Uterus (tissue), 4 donors: ENCODE data around the gene ARHGEF16. TPM values are rescaled to one million over a fixed set of nuclear protein-coding genes. Genes with fewer than 3 reads are reported as not detected.

Source experiments
- DNase-seq, 2 donors: peaks; one replicate each; pipeline ENCODE4 v3.0.0-alpha.2; 2019 to 2020
- H3K27ac ChIP-seq, 2 donors: fragments of 200-600 bp; sonication (generic); 1 replicate in 1 of 2; 2 replicates in 1 of 2; pipeline ENCODE4 v1.5.1; 2016 to 2018
- H3K27me3 ChIP-seq, 2 donors: fragments of 200-600 bp; sonication (generic); one replicate each; pipeline ENCODE4 v1.5.1; 2018 to 2019; ENCODE audit warnings: control low read depth in 1 of 2
- H3K36me3 ChIP-seq, 2 donors: fragments of 200-600 bp; sonication (generic); one replicate each; pipeline ENCODE4 v1.5.1; 2019; ENCODE audit warnings: control low read depth in 1 of 2
- H3K4me1 ChIP-seq, 2 donors: fragments of 200-600 bp; sonication (generic); one replicate each; pipeline ENCODE4 v1.5.1; 2018 to 2019; ENCODE audit warnings: control low read depth in 1 of 2
- H3K4me3 ChIP-seq, 2 donors: fragments of 200-600 bp; sonication (generic); 1 replicate in 1 of 2; 2 replicates in 1 of 2; pipeline ENCODE4 v1.5.1; 2018 to 2019; ENCODE audit warnings: mild to moderate bottlenecking in 1 of 2
- H3K9me3 ChIP-seq, 2 donors: fragments of 200-600 bp; sonication (generic); one replicate each; pipeline ENCODE4 v1.5.1; 2019; ENCODE audit warnings: control low read depth in 1 of 2
- POLR2A ChIP-seq, 2 donors: fragments of 450-650 bp; IDR thresholded peaks; one replicate each; pipeline ENCODE4 v1.6.1; 2016; ENCODE audit warnings: antibody characterized with exemption in 2 of 2, mild to moderate bottlenecking in 1 of 2, moderate library complexity in 1 of 2
- intact Hi-C: fragments of 100-400 bp; cut with DNase I; formaldehyde crosslinking; loops from one replicate; pipeline ENCODE4 v1.15.1; 2023; ENCODE audit warnings: low total_unique reads
- total RNA-seq, 4 donors: library from RNA; depleted of rRNA in 3 of 4; stranded (reverse); fragments of >200 nt in 3 of 4; gene quantifications; one replicate each; pipeline versions ENCODE4 v1.1.0 to v1.2.4, GENCODE V29; 2014 to 2023
- TF ChIP-seq, protein P1 (sequence below), 4 experiments: fragments of 200-600 bp in 2 of 4; fragments of 450-650 bp in 2 of 4; sonication (generic) in 2 of 4; IDR thresholded peaks; one replicate each; pipeline ENCODE4 v1.5.1; 2016 to 2019; ENCODE audit warnings: antibody characterized with exemption in 4 of 4, mild to moderate bottlenecking in 2 of 4, moderate library complexity in 1 of 4
- donor health status: DM: yes; HTN: yes; CAD: no.

The ARHGEF16 gene
- total RNA-seq, 4 donors from 2014 or later, result 0.29 to 2.3 (median 1.2) TPM; not detected in 1

DNA sequence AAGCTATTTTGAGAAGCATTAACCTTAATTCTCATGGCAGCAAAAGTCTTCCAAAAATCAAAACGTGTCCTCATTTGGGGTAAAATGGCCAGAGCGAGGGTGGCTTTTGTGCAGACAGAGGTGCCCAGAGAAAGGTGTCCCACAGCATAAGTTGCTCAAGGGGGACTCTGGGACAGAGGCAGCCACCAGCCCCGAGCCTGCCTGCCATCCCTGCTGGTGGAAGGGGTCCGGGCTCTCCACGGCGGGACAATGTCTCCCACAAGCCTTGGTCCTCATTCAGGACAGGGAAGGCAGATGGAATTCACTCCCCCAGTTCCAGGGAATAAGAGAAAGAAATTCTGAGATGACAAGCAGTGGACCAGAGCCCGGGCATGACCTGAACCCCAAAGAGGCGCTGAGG, 12.6 kb upstream of the ARHGEF16 start:
- H3K27ac ChIP-seq, result no peak overlapping the region
- H3K4me1 ChIP-seq, result no peaks in the 10 kb centered on the region
- no peak for DNase-seq
- H3K9me3 ChIP-seq, result no peaks in the 10 kb centered on the region
- TF ChIP-seq POLR2A (IDR thresholded peaks at IDR 0.05), result no peak
- TF ChIP-seq, protein P1, sequence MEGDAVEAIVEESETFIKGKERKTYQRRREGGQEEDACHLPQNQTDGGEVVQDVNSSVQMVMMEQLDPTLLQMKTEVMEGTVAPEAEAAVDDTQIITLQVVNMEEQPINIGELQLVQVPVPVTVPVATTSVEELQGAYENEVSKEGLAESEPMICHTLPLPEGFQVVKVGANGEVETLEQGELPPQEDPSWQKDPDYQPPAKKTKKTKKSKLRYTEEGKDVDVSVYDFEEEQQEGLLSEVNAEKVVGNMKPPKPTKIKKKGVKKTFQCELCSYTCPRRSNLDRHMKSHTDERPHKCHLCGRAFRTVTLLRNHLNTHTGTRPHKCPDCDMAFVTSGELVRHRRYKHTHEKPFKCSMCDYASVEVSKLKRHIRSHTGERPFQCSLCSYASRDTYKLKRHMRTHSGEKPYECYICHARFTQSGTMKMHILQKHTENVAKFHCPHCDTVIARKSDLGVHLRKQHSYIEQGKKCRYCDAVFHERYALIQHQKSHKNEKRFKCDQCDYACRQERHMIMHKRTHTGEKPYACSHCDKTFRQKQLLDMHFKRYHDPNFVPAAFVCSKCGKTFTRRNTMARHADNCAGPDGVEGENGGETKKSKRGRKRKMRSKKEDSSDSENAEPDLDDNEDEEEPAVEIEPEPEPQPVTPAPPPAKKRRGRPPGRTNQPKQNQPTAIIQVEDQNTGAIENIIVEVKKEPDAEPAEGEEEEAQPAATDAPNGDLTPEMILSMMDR (IDR thresholded peaks at IDR 0.05), result no peak
- H3K4me3 ChIP-seq, result no peak overlapping the region
- intact Hi-C loops, result no loop called here
- no peaks in the 10 kb centered on the region for H3K36me3 ChIP-seq
- no peaks in the 10 kb centered on the region for H3K27me3 ChIP-seq

DNA sequence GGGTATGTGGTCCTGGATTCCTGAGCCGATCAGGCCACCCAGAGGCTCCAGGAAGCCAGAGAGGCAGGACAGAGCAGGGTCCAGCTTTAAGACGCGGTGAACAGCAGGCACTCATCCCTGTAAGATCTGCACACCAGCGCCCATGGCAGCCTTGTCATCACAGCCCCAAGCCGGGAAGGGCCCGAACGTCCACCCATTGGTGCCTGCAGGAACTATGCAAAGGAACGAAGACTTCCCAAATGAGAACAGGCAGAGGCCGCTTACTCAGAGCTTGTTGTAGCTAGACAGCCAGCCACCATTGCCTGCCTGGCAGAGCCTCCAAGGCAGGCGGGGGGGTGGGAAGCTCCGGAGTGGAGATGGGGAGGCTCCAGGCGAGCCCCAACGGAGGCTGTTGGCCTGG, 12.1 kb upstream of the ARHGEF16 start:
- Histone ChIP-seq H3K36me3 (no peaks in the 10 kb centered on the region), H3K27me3 (no peaks in the 10 kb centered on the region), H3K4me3 (no peak overlapping the region), H3K9me3 (no peaks in the 10 kb centered on the region), H3K4me1 (no peaks in the 10 kb centered on the region), H3K27ac (no peak overlapping the region)
- DNase-seq, result no peak
- TF ChIP-seq POLR2A (IDR thresholded peaks at IDR 0.05), result no peak
- TF ChIP-seq, protein P1 (IDR thresholded peaks at IDR 0.05), result no peak
- intact Hi-C loops, result no loop called here

DNA sequence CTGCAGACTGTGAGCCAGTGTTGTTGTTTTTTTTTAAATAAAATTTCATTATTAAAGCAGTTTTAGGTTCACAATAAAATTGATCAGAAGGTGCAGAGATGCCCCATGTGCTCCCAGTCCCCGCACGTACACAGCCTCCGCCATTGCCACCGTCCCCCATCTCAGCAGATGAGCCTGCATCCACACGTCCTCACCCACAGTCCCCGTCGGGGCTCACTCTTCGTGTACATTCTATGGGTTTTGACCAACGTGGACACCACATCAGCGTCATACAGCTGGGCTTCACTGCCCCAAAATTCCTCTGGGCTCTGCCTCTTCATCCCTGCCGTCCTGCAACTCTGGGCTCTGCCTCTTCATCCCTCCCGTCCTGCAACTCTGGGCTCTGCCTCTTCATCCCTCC, 11.6 kb upstream of the ARHGEF16 start:
- H3K4me3 ChIP-seq, result no peak overlapping the region
- DNase-seq, result no peak
- H3K27ac ChIP-seq, result no peak overlapping the region
- no peak for TF ChIP-seq POLR2A (IDR thresholded peaks at IDR 0.05)
- TF ChIP-seq, protein P1 (IDR thresholded peaks at IDR 0.05), result no peak
- H3K4me1 ChIP-seq, result no peaks in the 10 kb centered on the region
- intact Hi-C loops, result no loop called here
- no peaks in the 10 kb centered on the region for H3K36me3 ChIP-seq
- no peaks in the 10 kb centered on the region for H3K27me3 ChIP-seq
- peaks cover 0 to 2% of the 10 kb centered on the region in 2 donors for H3K9me3 ChIP-seq

DNA sequence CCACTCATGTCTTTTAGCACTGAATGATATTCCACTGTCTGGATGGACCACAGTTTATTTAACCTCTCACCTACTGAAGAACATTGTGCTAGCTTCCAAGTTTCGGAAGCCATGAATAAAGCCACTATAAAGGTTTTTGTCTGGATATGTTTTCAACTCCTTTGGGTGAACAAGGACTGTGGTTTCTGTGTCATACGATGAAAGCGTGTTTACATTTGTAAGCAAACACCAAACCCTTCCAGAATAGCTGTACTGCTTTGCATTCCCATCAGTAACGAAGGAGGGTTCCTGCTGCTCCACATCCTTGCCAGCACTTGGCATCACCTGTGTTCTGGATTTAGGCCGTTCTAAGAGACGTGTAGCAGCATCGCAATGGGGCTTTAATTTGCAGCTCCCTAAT, 10.7 kb upstream of the ARHGEF16 start:
- no peak for TF ChIP-seq POLR2A (IDR thresholded peaks at IDR 0.05)
- TF ChIP-seq, protein P1 (IDR thresholded peaks at IDR 0.05), result no peak
- H3K27ac ChIP-seq, result no peak overlapping the region
- no peak overlapping the region for H3K4me3 ChIP-seq
- no peak for DNase-seq
- H3K9me3 ChIP-seq, result peaks cover 0 to 3% of the 10 kb centered on the region in 2 donors
- no peaks in the 10 kb centered on the region for H3K4me1 ChIP-seq
- intact Hi-C loops, result no loop called here
- H3K27me3 ChIP-seq, result no peaks in the 10 kb centered on the region
- no peaks in the 10 kb centered on the region for H3K36me3 ChIP-seq

DNA sequence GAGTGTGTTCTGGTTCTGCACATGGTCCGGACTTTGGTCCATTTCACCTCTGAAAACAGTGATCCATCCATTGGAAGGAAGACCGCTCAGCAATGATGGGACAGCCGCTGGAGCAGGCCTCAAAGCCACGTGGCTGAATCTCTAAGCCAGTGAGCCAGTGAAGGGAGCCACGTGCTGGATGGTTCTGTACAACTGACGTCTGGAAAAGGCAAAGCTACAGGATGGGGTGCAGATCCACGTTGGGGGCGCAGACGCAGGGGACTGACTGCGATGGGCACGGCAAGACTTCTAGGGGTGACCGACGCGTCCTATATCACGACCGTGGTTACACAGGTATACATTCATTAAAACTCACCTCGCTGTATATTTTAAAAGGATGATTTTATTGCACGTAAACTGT, 10.2 kb upstream of the ARHGEF16 start:
- no peak overlapping the region for H3K27ac ChIP-seq
- H3K9me3 ChIP-seq, result peaks cover 0 to 3% of the 10 kb centered on the region in 2 donors
- H3K27me3 ChIP-seq, result no peaks in the 10 kb centered on the region
- no peak overlapping the region for H3K4me3 ChIP-seq
- no peaks in the 10 kb centered on the region for H3K4me1 ChIP-seq
- intact Hi-C loops, result no loop called here
- TF ChIP-seq POLR2A (IDR thresholded peaks at IDR 0.05), result no peak
- TF ChIP-seq, protein P1 (IDR thresholded peaks at IDR 0.05), result no peak
- no peaks in the 10 kb centered on the region for H3K36me3 ChIP-seq
- DNase-seq, result no peak
